Karpas-422 (cell line): ENCODE results near the gene ARL15. TPM values are rescaled to one million over a fixed set of nuclear protein-coding genes. Genes with fewer than 3 reads are reported as not detected.

Experiments used
- DNase-seq: peaks from one replicate; pipeline ENCODE4 v3.0.0-alpha.2; 2015
- H2AFZ ChIP-seq: fragments of 200-600 bp; sonication (generic); 2 replicates; pipeline ENCODE4 v1.6.1; 2014; ENCODE audit warnings: antibody characterized with exemption, low read length, mixed read lengths
- H3K27ac ChIP-seq: fragments of 200-600 bp; sonication (generic); 2 replicates; pipeline ENCODE4 v1.5.1; 2014; ENCODE audit warnings: mild to moderate bottlenecking, low read length, moderate library complexity
- H3K27me3 ChIP-seq: fragments of 200-600 bp; sonication (generic); 2 replicates; pipeline ENCODE4 v1.6.1; 2014; ENCODE audit warnings: low read length, mixed read lengths
- H3K36me3 ChIP-seq: fragments of 200-600 bp; sonication (generic); 2 replicates; pipeline ENCODE4 v1.6.1; 2014; ENCODE audit warnings: low read length, mixed read lengths; ENCODE audit not compliant: insufficient read depth
- H3K4me1 ChIP-seq: fragments of 200-600 bp; sonication (generic); 2 replicates; pipeline ENCODE4 v1.6.1; 2014; ENCODE audit warnings: mild to moderate bottlenecking, low read length, mixed read lengths
- H3K4me2 ChIP-seq: fragments of 200-600 bp; sonication (generic); 2 replicates; pipeline ENCODE4 v1.6.1; 2014; ENCODE audit warnings: low read length, low read depth, mild to moderate bottlenecking; ENCODE audit not compliant: poor library complexity, severe bottlenecking
- H3K4me3 ChIP-seq: fragments of 200-600 bp; sonication (generic); 2 replicates; pipeline ENCODE4 v1.5.1; 2014; ENCODE audit warnings: mild to moderate bottlenecking, antibody characterized with exemption, low read length, mixed read lengths
- H3K79me2 ChIP-seq: fragments of 200-600 bp; sonication (generic); 2 replicates; pipeline ENCODE4 v1.6.1; 2014; ENCODE audit warnings: mild to moderate bottlenecking, low read length, mixed read lengths
- H3K9ac ChIP-seq: fragments of 200-600 bp; sonication (generic); 2 replicates; pipeline ENCODE4 v1.6.0; 2014; ENCODE audit warnings: low read length
- H3K9me2 ChIP-seq: fragments of 200-600 bp; sonication (generic), shearing (Covaris generic); replicated peaks from 2 replicates; pipeline ENCODE4 v1.6.0; 2014; ENCODE audit warnings: mild to moderate bottlenecking, low read length, moderate library complexity; ENCODE audit not compliant: insufficient read depth
- H3K9me3 ChIP-seq: fragments of 300-700, 200-600 bp; sonication (generic); 2 replicates; pipeline ENCODE4 v1.6.1; 2014; ENCODE audit warnings: low read length, mixed read lengths
- H4K20me1 ChIP-seq: fragments of 200-600 bp; sonication (generic); 2 replicates; pipeline ENCODE4 v1.6.1; 2014; ENCODE audit warnings: mild to moderate bottlenecking, antibody characterized with exemption, low read length, low read depth; ENCODE audit not compliant: insufficient read depth
- total RNA-seq: library from RNA; depleted of rRNA; stranded (reverse); fragments of >200 nt; shearing (Covaris generic); gene quantifications from 2 replicates; pipeline ENCODE4 v1.2.3, GENCODE V29; 2014; ENCODE audit warnings: low replicate concordance

ARL15 gene
- total RNA-seq, 1 experiment from 2014 or later: 10.7 TPM

GRCh38 chr5:54285686-54286085, 24.7 kb downstream of the ARL15 start:
- Histone ChIP-seq H3K4me3 (no peak overlapping the region), H3K4me2 (no peak overlapping the region), H2AFZ (no peak overlapping the region), H3K36me3 (no peaks in the 10 kb centered on the region), H3K4me1 (peaks cover 8% of the 10 kb centered on the region), H3K9ac (no peak overlapping the region), H3K9me3 (no peaks in the 10 kb centered on the region), H3K27me3 (no peaks in the 10 kb centered on the region), H4K20me1 (peaks cover 21% of the 10 kb centered on the region), H3K27ac (no peak overlapping the region), H3K79me2 (no peaks in the 10 kb centered on the region), H3K9me2 (no peaks in the 10 kb centered on the region)
- no peak for DNase-seq

- Histone ChIP-seq H3K9me2 (no peaks in the 10 kb centered on the region), H3K4me1 (peaks cover 2% of the 10 kb centered on the region), H3K36me3 (no peaks in the 10 kb centered on the region), H3K4me2 (no peak overlapping the region), H3K9me3 (no peaks in the 10 kb centered on the region), H3K9ac (no peak overlapping the region), H3K4me3 (no peak overlapping the region), H3K27me3 (no peaks in the 10 kb centered on the region), H3K79me2 (no peaks in the 10 kb centered on the region), H4K20me1 (peaks cover 21% of the 10 kb centered on the region), H2AFZ (no peak overlapping the region), H3K27ac (no peak overlapping the region)
- DNase-seq: no peak
These were observed 25.8 kb downstream of the ARL15 start for GRCh38 chr5:54284586-54284985.

DNA sequence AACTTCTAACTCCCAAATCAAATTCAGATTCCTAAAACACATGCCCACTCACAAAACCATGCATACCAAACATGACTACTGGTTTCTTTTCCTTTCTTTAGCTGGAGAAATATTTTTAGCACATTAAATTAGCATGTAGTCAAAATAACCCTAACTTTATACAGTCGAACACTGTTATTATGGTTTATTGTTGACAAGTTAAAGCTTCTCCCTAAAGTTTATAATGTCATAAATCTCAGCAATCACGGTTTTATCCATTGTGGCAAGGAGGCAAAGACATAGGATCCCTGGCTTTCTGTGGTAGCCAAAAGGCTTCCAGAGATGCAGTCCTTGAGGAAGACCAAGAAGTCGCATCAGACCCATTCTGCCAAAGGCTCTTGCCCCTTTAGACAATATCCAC, 27.5 kb downstream of the ARL15 start:
- H3K9ac ChIP-seq: no peak overlapping the region
- H3K79me2 ChIP-seq: no peaks in the 10 kb centered on the region
- no peak overlapping the region for H3K4me3 ChIP-seq

GRCh38 chr5:54281960-54282692, 28.2 kb downstream of the ARL15 start:
- no peaks in the 10 kb centered on the region for H3K9me2 ChIP-seq
- H2AFZ ChIP-seq: no peak overlapping the region
- H3K4me3 ChIP-seq: no peak overlapping the region
- no peaks in the 10 kb centered on the region for H3K27me3 ChIP-seq
- H3K27ac ChIP-seq: no peak overlapping the region
- no peaks in the 10 kb centered on the region for H3K79me2 ChIP-seq
- DNase-seq: no peak
- no peaks in the 10 kb centered on the region for H3K4me1 ChIP-seq
- H4K20me1 ChIP-seq: peaks cover 19% of the 10 kb centered on the region
- no peaks in the 10 kb centered on the region for H3K9me3 ChIP-seq
- no peaks in the 10 kb centered on the region for H3K36me3 ChIP-seq
- no peak overlapping the region for H3K9ac ChIP-seq
- H3K4me2 ChIP-seq: no peak overlapping the region

More for the DNA sequence above, 27.5 kb downstream of the ARL15 start:
- no peak overlapping the region for H3K4me2 ChIP-seq
- peaks cover 23% of the 10 kb centered on the region for H4K20me1 ChIP-seq
- H3K27ac ChIP-seq: no peak overlapping the region
- no peaks in the 10 kb centered on the region for H3K4me1 ChIP-seq
- no peaks in the 10 kb centered on the region for H3K27me3 ChIP-seq
- no peak overlapping the region for H2AFZ ChIP-seq
- H3K9me3 ChIP-seq: no peaks in the 10 kb centered on the region
- H3K9me2 ChIP-seq: no peaks in the 10 kb centered on the region
- no peak for DNase-seq
- no peaks in the 10 kb centered on the region for H3K36me3 ChIP-seq

- no peaks in the 10 kb centered on the region for H3K9me2 ChIP-seq
- no peak overlapping the region for H3K4me3 ChIP-seq
- H3K9ac ChIP-seq: no peak overlapping the region
- no peak overlapping the region for H2AFZ ChIP-seq
- no peak overlapping the region for H3K27ac ChIP-seq
- no peak for DNase-seq
- peaks cover 19% of the 10 kb centered on the region for H4K20me1 ChIP-seq
- H3K36me3 ChIP-seq: no peaks in the 10 kb centered on the region
- H3K4me1 ChIP-seq: no peaks in the 10 kb centered on the region
- H3K27me3 ChIP-seq: no peaks in the 10 kb centered on the region
- H3K79me2 ChIP-seq: no peaks in the 10 kb centered on the region
- no peaks in the 10 kb centered on the region for H3K9me3 ChIP-seq
- no peak overlapping the region for H3K4me2 ChIP-seq
These were observed 30.4 kb downstream of the ARL15 start for GRCh38 chr5:54279960-54280359.

GRCh38 chr5:54278979-54279717, 31.2 kb downstream of the ARL15 start:
- Histone ChIP-seq H2AFZ (no peak overlapping the region), H3K4me2 (no peak overlapping the region)

DNA sequence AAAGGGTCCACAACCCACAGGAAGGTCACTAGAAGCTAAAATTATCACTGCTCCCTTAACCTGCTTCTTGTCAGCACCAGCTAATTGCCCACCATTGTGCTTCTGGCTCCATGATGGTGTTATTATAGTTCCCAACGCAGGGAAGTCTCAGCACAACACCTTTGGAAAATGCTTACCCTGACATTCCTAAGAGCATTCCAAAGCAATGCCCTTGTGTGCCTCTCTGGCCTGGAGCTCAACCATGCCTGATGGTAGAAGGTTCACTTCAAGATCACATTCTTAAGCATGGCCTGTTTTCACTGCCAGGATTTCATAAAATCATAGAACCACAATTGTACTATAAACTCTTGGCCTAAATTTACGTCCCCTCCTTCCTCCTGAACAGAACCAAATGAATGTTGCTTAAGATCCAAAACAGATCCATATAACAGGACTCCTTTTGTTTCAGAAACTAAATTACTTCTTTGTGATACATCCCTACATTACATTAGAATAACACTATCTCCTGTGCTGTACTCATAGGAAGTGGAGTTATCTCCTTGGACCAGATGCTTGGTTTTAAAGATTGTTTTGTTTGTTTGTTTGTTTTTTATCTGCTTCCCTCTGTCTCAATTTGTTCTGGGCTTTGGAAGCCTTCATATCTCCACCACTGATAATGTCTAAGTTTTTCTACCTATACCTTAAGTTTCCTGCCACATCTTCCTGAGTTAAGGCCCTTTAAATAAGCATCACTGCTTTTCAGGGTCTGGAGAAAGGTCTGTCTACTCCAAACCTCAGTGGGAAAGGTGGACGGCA, 32.1 kb downstream of the ARL15 start:
- Histone ChIP-seq H3K27ac (no peak overlapping the region), H2AFZ (no peak overlapping the region), H3K36me3 (no peaks in the 10 kb centered on the region), H3K4me2 (no peak overlapping the region), H3K4me3 (no peak overlapping the region), H3K4me1 (no peaks in the 10 kb centered on the region), H3K9me2 (no peaks in the 10 kb centered on the region), H3K9ac (no peak overlapping the region), H3K79me2 (no peaks in the 10 kb centered on the region), H3K27me3 (no peaks in the 10 kb centered on the region), H3K9me3 (no peaks in the 10 kb centered on the region), H4K20me1 (peaks cover 14% of the 10 kb centered on the region; the same call in 1 of the 2 replicates)
- no peak for DNase-seq

More at GRCh38 chr5:54278979-54279717, 31.2 kb downstream of the ARL15 start:
- Histone ChIP-seq H3K9me2 (no peaks in the 10 kb centered on the region), H3K27me3 (no peaks in the 10 kb centered on the region), H3K36me3 (no peaks in the 10 kb centered on the region), H3K4me1 (no peaks in the 10 kb centered on the region), H4K20me1 (peaks cover 19% of the 10 kb centered on the region), H3K9ac (no peak overlapping the region), H3K27ac (no peak overlapping the region), H3K79me2 (no peaks in the 10 kb centered on the region), H3K4me3 (no peak overlapping the region), H3K9me3 (no peaks in the 10 kb centered on the region)
- DNase-seq: no peak

GRCh38 chr5:54276048-54276447, 34.3 kb downstream of the ARL15 start:
- no peaks in the 10 kb centered on the region for H3K9me2 ChIP-seq
- H3K36me3 ChIP-seq: no peaks in the 10 kb centered on the region
- no peaks in the 10 kb centered on the region for H3K27me3 ChIP-seq
- no peak overlapping the region for H2AFZ ChIP-seq
- H3K4me2 ChIP-seq: no peak overlapping the region
- no peak overlapping the region for H3K4me3 ChIP-seq
- H3K9me3 ChIP-seq: no peaks in the 10 kb centered on the region
- no peak overlapping the region for H3K27ac ChIP-seq
- H3K79me2 ChIP-seq: no peaks in the 10 kb centered on the region
- DNase-seq: no peak
- no peak overlapping the region for H3K9ac ChIP-seq
- peaks cover 11% of the 10 kb centered on the region; the same call in 1 of the 2 replicates for H4K20me1 ChIP-seq
- no peaks in the 10 kb centered on the region for H3K4me1 ChIP-seq
